Bronchial epithelial cell (primary cell): ENCODE results near the gene ABCA7. TPM values are rescaled to one million over a fixed set of nuclear protein-coding genes. Genes with fewer than 3 reads are reported as not detected.

Source experiments
- DNase-seq: peaks from one replicate; pipeline ENCODE4 v3.0.0-alpha.2; 2010; ENCODE audit warnings: low read depth
- FAIRE-seq: peaks from 2 replicates; lab custom pipeline; 2011; peaks lifted over from hg19 to GRCh38; lab: Jason Lieb, UNC
- H3K27me3 ChIP-seq: 2 replicates; pipeline ENCODE4 v1.5.1; 2011; ENCODE audit warnings: low read length; ENCODE audit not compliant: control insufficient read depth, insufficient read depth
- H3K36me3 ChIP-seq: 2 replicates; pipeline ENCODE4 v1.5.1; 2011; ENCODE audit warnings: low read length; ENCODE audit not compliant: control insufficient read depth, insufficient read depth
- H3K4me3 ChIP-seq: 2 replicates; pipeline ENCODE4 v1.5.1; 2011; ENCODE audit warnings: mild to moderate bottlenecking, low read depth, low read length, control low read depth
- CTCF ChIP-seq: IDR thresholded peaks from 2 replicates; pipeline ENCODE4 v1.5.1; 2011; ENCODE audit warnings: mild to moderate bottlenecking, moderate library complexity, low read length, control low read depth, inconsistent platforms; ENCODE audit not compliant: insufficient read depth, severe bottlenecking
- total RNA-seq: library from RNA; depleted of rRNA; stranded (reverse); fragments of >200 nt; gene quantifications from 2 replicates; pipeline ENCODE4 v1.2.1, GENCODE V29; 2014

ABCA7 gene
- total RNA-seq, 1 donor from 2014 or later, result 6.8 TPM

DNA sequence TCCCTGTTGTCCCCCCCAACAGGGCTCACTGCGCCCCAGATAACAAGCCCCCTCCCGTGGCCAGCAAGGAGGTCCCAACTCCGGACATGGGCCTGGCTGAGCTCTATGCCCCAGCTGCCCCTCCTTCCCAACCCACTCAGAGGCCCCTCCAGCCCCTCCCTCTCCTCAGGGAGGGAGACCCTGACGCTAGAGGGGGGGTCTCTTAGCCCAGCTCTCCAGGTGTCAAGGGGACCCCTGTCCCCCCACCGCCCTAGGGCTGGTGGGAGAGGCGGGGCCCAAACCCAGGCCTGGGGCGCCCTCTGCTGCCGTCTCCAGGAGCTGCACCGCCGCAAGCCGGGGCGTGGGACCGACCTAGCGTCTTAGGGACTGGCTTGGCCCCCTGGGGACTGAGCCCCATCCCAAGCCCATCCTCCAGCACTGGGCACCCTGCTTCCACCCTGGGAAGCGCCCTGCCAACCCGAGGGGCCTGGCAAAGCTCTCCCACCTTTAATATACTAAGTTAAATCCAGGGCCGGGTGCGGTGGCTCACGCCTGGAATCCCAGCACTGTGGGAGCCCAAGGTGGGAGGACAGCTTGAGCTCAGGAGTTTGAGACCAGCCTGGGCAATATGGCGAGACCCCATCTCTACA is 38.3 kb upstream of the ABCA7 start:
- no peak for FAIRE-seq
- no peak for DNase-seq
- H3K36me3 ChIP-seq, result no peaks in the 10 kb centered on the region
- H3K27me3 ChIP-seq, result peaks cover 12% of the 10 kb centered on the region
- no peak overlapping the region for H3K4me3 ChIP-seq
- TF ChIP-seq CTCF, result peak; percentile 88

- Histone ChIP-seq H3K4me3 (no peak overlapping the region), H3K36me3 (no peaks in the 10 kb centered on the region), H3K27me3 (peaks cover 10% of the 10 kb centered on the region)
- FAIRE-seq (no peak), DNase-seq (no peak)
- no peak for TF ChIP-seq CTCF
These were observed 37.3 kb upstream of the ABCA7 start for GRCh38 chr19:1002600-1002999.

DNA sequence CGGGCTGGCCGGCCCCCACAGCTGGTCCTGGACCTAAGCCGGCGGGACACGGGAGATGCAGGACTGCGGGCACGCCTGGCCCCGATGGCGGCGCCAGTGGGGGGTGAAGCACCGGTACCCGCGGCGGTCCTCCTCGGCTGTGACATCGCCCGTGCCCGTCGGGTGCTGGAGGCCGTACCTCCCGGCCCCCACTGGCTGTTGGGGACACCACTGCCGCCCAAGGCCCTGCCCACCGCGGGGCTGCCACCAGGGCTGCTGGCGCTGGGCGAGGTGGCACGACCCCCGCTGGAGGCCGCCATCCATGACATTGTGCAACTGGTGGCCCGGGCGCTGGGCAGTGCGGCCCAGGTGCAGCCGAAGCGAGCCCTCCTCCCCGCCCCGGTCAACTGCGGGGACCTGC is 36.6 kb upstream of the ABCA7 start:
- H3K36me3 ChIP-seq, result no peaks in the 10 kb centered on the region
- FAIRE-seq, result no peak
- H3K27me3 ChIP-seq, result peaks cover 10% of the 10 kb centered on the region
- no peak overlapping the region for H3K4me3 ChIP-seq
- TF ChIP-seq CTCF, result no peak
- DNase-seq, result no peak

GRCh38 chr19:1004204-1004802 is 35.6 kb upstream of the ABCA7 start:
- DNase-seq (no peak), FAIRE-seq (no peak)
- no peak for TF ChIP-seq CTCF
- peaks cover 1% of the 10 kb centered on the region for H3K36me3 ChIP-seq
- H3K27me3 ChIP-seq, result peaks cover 6% of the 10 kb centered on the region
- no peak overlapping the region for H3K4me3 ChIP-seq

- TF ChIP-seq CTCF, result no peak
- DNase-seq (no peak), FAIRE-seq (no peak)
- H3K27me3 ChIP-seq, result peaks cover 5% of the 10 kb centered on the region
- H3K4me3 ChIP-seq, result no peak overlapping the region
- peaks cover 4% of the 10 kb centered on the region for H3K36me3 ChIP-seq
These were observed 34.9 kb upstream of the ABCA7 start for GRCh38 chr19:1004803-1005664.
